ENCODE measurements around the gene MTCL1.

DNA sequence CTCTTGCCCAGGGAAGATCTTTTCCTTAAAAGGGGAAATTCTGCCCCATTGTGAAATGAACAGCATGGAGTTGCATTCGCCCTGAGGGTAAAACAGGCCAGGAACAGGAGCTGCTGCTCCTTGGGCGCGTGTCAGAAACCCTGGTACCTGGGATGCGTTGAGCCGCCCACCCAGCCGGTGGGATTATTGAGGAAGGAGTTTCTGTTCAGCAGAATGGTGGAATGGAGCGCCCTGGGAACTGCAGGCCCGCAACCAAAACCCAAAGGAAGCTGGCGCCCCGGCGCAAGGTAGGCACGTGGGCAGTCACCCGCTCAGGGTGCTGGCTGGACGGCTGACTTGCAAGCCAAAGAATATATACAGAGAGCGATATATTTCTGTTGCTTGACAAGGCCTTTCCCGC lies 73.5 kb downstream of the MTCL1 start:
- TF ChIP-seq HDGF (IDR thresholded peaks at IDR 0.05; ENCODE audit: borderline replicate concordance) (no peak), FOXK2 (IDR thresholded peaks at IDR 0.05) (no peak), TARDBP (IDR thresholded peaks at IDR 0.05) (no peak), ZNF384 (IDR thresholded peaks at IDR 0.05) (no peak), CTBP1 (IDR thresholded peaks at IDR 0.05; ENCODE audit: borderline replicate concordance) (no peak), L3MBTL2 (conservative IDR thresholded peaks at IDR 0.05) (no peak), ARNT (IDR thresholded peaks at IDR 0.05) (no peak)
